ENCODE results near the gene TREH.

The TREH gene

GRCh38 chr11:118631142-118631909 is 48.1 kb downstream of the TREH start:
- H3K4me3 ChIP-seq (ENCODE audit: low read depth, low read length) = no peak overlapping the region
- no peak for DNase-seq (ENCODE audit: low read depth)
- TF ChIP-seq CTCF (IDR thresholded peaks at IDR 0.05; ENCODE audit: insufficient read depth, low read depth, low read length, missing control alignments) = no peak

GRCh38 chr11:118629761-118630661 is 49.4 kb downstream of the TREH start:
- no peak overlapping the region for H3K4me3 ChIP-seq (ENCODE audit: low read depth, low read length)
- TF ChIP-seq CTCF (IDR thresholded peaks at IDR 0.05; ENCODE audit: insufficient read depth, low read depth, low read length, missing control alignments) = no peak
- DNase-seq (ENCODE audit: low read depth) = no peak

- H3K4me3 ChIP-seq (ENCODE audit: low read depth, low read length) = no peak overlapping the region
- no peak for DNase-seq (ENCODE audit: low read depth)
- no peak for TF ChIP-seq CTCF (IDR thresholded peaks at IDR 0.05; ENCODE audit: insufficient read depth, low read depth, low read length, missing control alignments)
These were observed 50.4 kb downstream of the TREH start for GRCh38 chr11:118628861-118629549.

- TF ChIP-seq CTCF (IDR thresholded peaks at IDR 0.05; ENCODE audit: insufficient read depth, low read depth, low read length, missing control alignments) = no peak
- H3K4me3 ChIP-seq (ENCODE audit: low read depth, low read length) = no peak overlapping the region
- no peak for DNase-seq (ENCODE audit: low read depth)
These were observed 51.0 kb downstream of the TREH start for GRCh38 chr11:118628432-118628831.

- no peak for DNase-seq (ENCODE audit: low read depth)
- no peak for TF ChIP-seq CTCF (IDR thresholded peaks at IDR 0.05; ENCODE audit: insufficient read depth, low read depth, low read length, missing control alignments)
- no peak overlapping the region for H3K4me3 ChIP-seq (ENCODE audit: low read depth, low read length)
These were observed 51.4 kb downstream of the TREH start for GRCh38 chr11:118628031-118628430.

- no peak for DNase-seq (ENCODE audit: low read depth)
- TF ChIP-seq CTCF (IDR thresholded peaks at IDR 0.05; ENCODE audit: insufficient read depth, low read depth, low read length, missing control alignments) = no peak
- H3K4me3 ChIP-seq (ENCODE audit: low read depth, low read length) = no peak overlapping the region
These were observed 51.9 kb downstream of the TREH start for GRCh38 chr11:118627566-118627965.
